HG03439 (cell line): ENCODE results near the gene CARD8.

ENCODE experiments used
- ATAC-seq: cut with Tn5 transposase; IDR thresholded peaks from one replicate; pipeline ENCODE4 v1.9.1; 2021; ENCODE audit warnings: mild to moderate bottlenecking, moderate library complexity; ENCODE audit not compliant: unreplicated experiment

The CARD8 gene

DNA sequence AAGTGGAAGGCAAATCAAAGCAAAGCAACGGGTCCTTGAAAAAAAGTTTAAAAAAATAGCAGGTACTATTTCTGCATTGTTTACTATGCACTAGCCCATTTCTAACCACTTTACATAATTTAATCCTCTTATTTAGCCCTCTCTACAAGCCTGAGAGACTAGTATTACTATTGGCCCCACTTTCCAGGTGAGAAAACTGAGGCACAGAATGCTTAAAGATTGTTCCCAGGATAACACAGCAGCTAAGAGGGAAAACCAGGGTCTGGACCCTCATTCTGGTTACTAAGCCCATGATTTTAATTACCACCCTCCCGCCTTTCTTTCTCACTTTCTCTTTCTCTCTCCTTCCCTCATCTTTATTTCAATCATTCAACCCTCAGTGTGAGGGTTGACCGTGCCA lies 79.5 kb downstream of the CARD8 start:
- no peak for ATAC-seq

DNA sequence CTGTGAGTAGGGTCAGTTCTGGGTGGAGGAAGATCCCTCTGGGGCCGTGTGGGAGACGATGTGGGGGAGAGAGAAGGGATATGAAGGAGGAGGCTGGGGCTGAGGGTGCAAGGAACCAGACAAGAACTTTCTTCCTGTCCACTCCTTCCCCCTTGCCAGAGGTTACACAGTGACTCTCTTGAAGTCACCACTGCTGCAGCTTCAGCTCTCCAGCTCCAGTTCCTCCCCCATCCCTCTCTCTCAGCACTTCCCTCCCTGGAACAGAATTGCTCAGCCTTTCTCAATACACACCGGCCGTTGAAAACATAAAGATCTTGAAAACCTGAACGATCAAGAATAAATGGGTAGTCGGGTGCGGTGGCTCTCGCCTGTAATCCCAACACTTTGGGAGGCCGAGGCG lies 80.1 kb downstream of the CARD8 start:
- no peak for ATAC-seq

DNA sequence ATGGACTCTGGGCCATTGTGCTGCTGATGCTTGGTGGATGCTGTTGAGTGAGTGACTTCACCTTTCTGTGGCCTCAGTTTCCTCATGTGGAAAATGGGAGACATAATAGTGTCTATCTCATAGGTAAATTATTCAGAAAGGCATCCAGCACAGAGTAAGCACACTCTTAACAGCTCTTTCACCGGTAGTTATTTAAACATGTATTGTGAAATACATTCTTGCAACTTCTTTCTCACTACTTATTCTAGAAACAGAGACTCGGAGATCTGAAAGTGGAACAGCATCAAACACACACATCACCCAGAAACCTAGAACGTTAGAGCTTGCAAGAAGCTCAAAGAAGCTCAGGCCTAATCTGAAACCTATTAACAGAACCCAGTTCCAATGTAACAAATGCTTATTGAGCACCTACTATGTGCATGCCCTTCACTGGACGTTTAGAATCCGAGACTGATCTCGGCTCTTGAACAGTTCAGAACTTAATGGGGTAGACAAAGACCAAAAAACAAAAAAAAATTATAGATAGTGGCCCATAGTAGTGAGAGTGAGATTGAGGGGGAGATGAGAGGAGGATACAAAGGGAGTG lies 81.2 kb downstream of the CARD8 start:
- ATAC-seq = no peak

DNA sequence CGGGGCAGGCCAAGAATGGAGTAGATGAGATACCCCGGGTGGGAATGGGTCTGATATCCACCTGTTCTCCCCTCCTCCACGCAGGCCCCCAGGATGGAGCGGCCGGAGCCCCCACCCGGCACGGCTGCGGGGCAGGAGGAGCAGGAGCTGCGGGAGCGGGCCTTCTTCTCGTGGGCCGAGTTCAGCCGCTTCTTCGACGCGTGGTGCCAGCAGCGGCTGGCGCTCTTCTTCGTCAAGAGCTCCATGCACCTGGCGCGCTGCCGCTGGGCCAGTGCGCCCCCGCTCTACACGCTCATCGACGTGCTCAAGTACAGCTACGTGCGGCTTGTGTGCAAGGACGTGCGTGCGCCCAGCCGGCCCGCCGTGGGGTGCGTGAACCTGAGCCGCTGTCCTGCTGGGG lies 84.0 kb downstream of the CARD8 start:
- ATAC-seq = no peak

DNA sequence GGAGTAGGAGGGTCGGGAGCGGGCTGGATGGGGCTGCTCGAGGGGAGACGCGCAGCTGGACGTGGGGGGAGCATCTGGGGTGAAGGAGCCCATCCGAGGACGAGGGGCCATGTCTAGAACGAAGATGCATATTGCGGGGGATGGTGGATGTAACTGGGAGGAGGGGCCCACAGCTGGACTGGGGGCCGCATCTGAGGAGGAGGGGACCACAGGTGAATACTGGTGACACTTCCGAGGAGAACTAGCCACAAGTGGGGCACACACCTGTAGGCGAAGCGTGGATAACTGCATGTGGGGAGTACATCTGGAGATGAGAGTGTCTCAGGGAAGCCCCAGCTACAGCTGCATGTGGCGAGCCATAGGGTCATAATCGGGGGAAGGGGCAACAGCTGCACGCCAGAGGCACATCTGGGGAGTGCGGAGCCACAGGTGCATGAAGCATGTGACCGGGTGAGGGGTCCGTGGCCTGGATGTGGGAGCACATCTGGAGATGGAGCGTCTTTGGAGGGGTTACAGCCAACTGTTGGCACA lies 84.8 kb downstream of the CARD8 start:
- ATAC-seq = no peak

DNA sequence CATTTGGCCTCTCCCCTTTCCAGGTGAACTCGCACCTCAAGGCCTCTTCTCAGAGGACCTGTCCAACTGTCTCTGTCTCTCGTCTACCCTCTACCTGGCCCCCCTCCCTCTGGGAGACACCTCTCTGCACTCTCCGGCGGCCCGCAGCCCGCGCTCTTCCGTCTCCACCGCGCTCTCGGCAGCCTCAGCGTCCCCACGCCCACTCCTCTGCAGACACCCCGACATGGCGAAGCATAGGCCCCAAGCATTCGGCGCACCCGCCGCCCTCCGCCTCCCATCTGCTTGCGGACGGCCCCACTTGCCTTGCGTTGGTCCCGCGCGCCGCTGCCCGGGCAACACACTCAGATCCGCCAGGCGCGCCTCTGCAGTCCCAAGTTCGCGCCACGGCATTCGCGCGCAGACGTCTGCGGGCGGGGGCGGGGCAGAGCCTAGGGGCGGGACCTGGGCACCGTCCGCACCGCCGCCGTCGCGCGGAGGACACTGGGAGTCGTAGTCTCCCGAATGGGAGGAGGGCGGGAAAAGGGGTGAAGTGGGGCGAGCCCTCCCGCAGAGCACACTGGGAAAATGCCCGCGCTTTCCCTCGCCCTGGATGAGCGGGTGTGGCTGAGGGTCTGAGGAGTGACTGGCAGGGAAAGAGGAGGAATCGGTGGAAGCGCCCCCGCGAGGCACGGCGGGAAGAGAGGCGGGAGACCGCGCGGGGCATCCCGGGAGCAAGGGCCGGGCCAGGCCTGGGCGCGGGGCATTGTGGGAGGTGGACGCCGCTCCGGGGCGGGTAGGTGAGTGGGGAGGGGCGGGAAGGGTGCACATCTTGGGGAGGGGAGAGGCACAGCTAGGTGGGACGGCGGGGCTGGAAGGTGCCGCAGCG lies 85.5 kb downstream of the CARD8 start, which contains the start of the genes LIG1 and ZSWIM9:
Gene LIG1 (minus strand): TSS at position 406 of the 865 bp plus-strand sequence. CDS start 4,778 bp downstream, outside the sequence.
Gene ZSWIM9 (plus strand): TSS at position 742 of the 865 bp plus-strand sequence. CDS start 1,123 bp downstream, outside the sequence.
- peak; percentile 80 for ATAC-seq

DNA sequence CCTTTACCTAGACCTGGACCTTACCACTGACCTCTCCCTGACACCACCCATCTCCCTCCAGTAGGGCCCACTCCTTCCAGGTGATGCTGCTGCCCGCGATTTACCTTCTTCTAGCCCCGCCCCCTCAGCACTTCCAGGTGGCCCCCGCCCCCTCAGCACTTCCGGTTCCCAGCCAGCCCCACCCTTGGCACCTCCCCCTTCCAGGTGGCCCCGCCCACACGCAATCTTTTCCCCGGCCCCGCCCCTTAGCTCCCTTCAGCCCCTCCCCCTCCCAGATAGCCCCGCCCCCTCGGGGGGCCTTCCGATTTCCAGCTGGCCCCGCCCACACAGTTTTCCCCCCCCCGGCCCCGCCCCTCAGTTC lies 86.2 kb downstream of the CARD8 start:
- peak; percentile 5 for ATAC-seq

DNA sequence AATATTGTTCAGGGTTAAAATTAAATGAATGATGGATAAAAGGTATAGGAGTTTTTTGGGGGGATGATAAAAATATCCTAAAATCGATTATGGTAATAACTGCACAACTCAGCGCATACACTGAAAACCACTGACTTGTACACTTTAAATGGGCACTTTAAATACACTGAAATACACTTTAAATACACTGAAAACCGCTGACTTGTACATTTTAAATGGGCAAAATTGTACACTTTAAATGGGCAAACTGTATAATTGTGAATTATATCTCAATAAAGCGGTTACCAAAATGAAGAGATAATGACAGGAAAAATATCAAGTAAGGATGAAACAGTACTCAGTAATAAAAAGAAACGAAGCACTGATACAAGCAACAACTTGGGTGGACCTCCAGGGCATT lies 87.0 kb downstream of the CARD8 start:
- ATAC-seq = no peak

DNA sequence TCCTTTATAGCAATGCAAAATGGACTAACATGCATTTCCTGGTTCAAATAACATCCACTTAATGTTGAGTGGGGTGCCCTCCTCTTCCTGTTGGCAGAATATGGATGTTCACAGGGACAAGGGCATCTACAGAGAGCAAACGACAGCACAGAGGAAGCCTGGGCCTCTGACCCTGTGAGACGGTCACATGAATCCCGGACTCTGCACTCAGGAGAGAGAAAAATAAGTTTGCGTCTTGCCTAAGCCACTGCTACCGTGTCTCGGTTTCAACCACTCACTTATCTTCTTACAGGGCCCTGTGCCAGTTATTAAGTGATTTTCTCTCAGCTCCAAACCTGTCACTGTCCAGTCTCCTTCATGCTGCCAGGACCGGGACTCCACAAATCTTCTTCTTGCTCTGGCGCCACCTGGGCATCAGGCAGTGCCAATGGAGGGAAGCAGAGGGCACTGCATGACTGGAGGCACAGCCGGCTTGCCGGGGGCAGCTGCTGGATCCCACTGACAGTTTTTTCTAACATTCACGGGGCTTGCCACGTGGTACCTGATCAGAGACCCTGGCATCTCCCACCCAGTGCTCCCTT lies 97.4 kb downstream of the CARD8 start:
- no peak for ATAC-seq
